Activated naive CD4-positive, alpha-beta T cell treated with anti-CD3 and anti-CD28 coated beads, Interleukin-2, amount 50 U/mL, for 72 hours (primary cell): ENCODE results near the gene SLC1A5. TPM values are rescaled to one million over a fixed set of nuclear protein-coding genes. Genes with fewer than 3 reads are reported as not detected.
"Not testable (repeated sequence)": the region's sequence is repeated elsewhere in the genome, so short reads cannot be mapped to it uniquely, and the experiment has no call there.

Experiments
- ATAC-seq, 2 donors: fragments of 150-1000 bp; cut with Tn5 transposase; 2 replicates each; pipeline ENCODE4 v1.10.0; 2021; ENCODE audit warnings: mild to moderate bottlenecking in 2 of 2, moderate library complexity in 2 of 2
- DNase-seq, 2 donors: peaks; one replicate each; pipeline ENCODE4 v3.0.0; 2021 to 2022; ENCODE audit warnings: low spot score in 2 of 2
- H3K27ac Mint-ChIP-seq, 2 donors: one replicate each; pipeline ENCODE4 v1.8.0; 2022; ENCODE audit warnings: mild to moderate bottlenecking in 2 of 2, mixed read lengths in 2 of 2
- H3K36me3 Mint-ChIP-seq, 2 donors: one replicate each; pipeline ENCODE4 v1.8.0; 2022; ENCODE audit warnings: mixed read lengths in 2 of 2
- H3K9me3 Mint-ChIP-seq, 2 donors: one replicate each; pipeline ENCODE4 v1.8.0; 2022; ENCODE audit warnings: mixed read lengths in 2 of 2
- total RNA-seq, 2 donors: library from RNA; stranded (reverse); gene quantifications; one replicate each; pipeline ENCODE4 v1.2.3, GENCODE V29; 2022

SLC1A5 gene
- total RNA-seq, result 100 to 1,000 TPM in 1 of 2 donors, 10 to 100 TPM in 1; 99.3 to 159 TPM

GRCh38 chr19:46788262-46788967, at the start of gene SLC1A5:
Gene SLC1A5 (minus strand): TSS chr19:46788594. CDS start chr19:46787965, 629 bp downstream.
- peak within 1 kb of the TSS; percentile 96 to 98 for H3K27ac Mint-ChIP-seq
- peak; percentile 78 to 81 for ATAC-seq
- peaks cover 40 to 44% of the 10 kb centered on the region in 2 donors for H3K36me3 Mint-ChIP-seq
- peak; percentile 97 to 99 for DNase-seq
- peaks cover 0 to 4% of the 10 kb centered on the region in 2 donors for H3K9me3 Mint-ChIP-seq

GRCh38 chr19:46838160-46838559, 49.8 kb upstream of the SLC1A5 start:
- no peak for DNase-seq
- no peaks in the 10 kb centered on the region for H3K36me3 Mint-ChIP-seq
- ATAC-seq, result no peak
- no peak overlapping the region for H3K27ac Mint-ChIP-seq
- H3K9me3 Mint-ChIP-seq, result no peaks in the 10 kb centered on the region

GRCh38 chr19:46834984-46835383, 46.6 kb upstream of the SLC1A5 start:
- Mint-ChIP-seq H3K36me3 (no peaks in the 10 kb centered on the region), H3K9me3 (no peaks in the 10 kb centered on the region), H3K27ac (no peak overlapping the region)
- no peak for DNase-seq
- ATAC-seq, result no peak

GRCh38 chr19:46834121-46834520, 45.7 kb upstream of the SLC1A5 start:
- Mint-ChIP-seq H3K36me3 (no peaks in the 10 kb centered on the region), H3K27ac (no peak overlapping the region), H3K9me3 (no peaks in the 10 kb centered on the region)
- DNase-seq (no peak), ATAC-seq (no peak)

DNA sequence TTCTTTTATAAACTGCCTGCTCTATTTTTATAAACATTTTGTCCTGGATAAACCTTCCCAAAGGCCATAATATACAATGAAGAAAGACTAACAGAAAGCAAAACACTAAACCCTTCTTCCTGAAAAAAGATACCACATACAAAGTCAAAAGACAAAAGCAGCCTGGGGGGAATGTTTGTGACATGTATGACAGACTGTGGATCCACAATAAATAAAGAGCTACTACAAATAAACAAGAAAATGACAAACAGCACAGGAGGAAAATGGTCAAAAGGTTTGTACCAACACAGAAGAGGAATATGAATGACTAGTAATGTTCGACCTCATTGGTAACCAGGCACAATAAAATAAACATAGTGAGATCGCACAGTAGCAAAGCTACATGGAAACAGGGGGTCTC, 42.5 kb upstream of the SLC1A5 start:
- ATAC-seq (no peak), DNase-seq (no peak)
- H3K36me3 Mint-ChIP-seq, result no peaks in the 10 kb centered on the region
- no peak overlapping the region for H3K27ac Mint-ChIP-seq
- H3K9me3 Mint-ChIP-seq, result no peaks in the 10 kb centered on the region

DNA sequence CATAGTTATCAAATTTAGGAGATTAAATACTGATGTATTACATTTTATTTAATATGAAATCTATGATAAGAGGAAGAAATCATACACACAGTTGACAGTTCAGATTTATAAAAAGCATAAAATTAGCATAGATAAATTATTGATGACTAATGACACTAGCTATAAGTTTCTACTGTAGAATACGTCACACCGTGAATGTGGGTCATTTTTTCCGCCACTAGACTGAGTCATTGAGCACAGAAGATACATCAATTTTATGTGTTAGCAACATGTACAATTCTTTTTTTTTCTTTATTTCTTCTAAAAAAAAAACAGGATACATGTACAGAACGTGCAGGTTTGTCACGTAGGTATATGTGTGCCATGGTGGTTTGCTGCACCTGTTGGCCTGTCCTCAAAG, 40.1 kb upstream of the SLC1A5 start:
- Mint-ChIP-seq H3K36me3 (no peaks in the 10 kb centered on the region), H3K9me3 (no peaks in the 10 kb centered on the region), H3K27ac (no peak overlapping the region)
- DNase-seq (no peak), ATAC-seq (peak; percentile 40 to 81)

- no peaks in the 10 kb centered on the region for H3K36me3 Mint-ChIP-seq
- DNase-seq, result no peak
- no peak overlapping the region for H3K27ac Mint-ChIP-seq
- no peaks in the 10 kb centered on the region for H3K9me3 Mint-ChIP-seq
- no peak for ATAC-seq
Observed at GRCh38 chr19:46825731-46826055, 37.3 kb upstream of the SLC1A5 start.

DNA sequence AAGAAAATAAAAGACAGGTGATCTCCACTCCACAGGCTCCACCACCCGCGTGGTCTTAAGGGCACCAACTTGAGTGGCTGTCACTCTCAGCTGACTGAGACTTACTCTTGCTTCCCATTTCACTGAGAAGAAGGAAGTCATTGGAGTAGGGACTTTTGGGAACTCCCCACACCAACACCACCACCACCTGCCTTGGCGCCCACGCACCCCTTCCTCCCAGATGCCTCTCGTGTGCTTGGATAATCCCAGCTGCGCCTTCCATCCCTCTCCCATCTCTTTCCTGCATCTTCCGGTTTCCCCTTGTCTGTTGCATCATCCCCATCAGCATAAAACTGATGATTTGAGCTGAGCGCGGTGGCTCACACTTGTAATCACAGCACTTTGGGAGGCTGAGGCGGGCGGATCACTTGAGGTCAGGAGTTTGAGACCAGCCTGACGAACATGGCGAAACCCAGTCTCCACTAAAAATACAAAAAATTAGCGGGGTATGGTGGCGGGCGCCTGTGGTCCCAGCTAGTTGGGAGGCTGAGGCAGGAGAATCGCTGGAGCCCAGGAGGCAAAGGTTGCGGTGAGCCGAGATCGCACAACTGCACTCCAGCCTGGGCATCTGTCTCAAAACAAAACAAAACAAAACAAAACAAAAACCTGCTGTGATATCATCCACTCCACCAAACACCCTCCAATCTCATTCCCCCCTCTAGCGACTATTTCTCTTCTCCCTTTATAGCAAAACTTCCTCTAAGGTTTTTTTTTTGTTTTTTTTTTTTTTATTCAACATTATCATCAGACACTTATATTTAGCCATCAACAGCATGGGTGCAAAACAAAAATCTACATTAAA, 36.7 kb upstream of the SLC1A5 start:
- H3K36me3 Mint-ChIP-seq, result no peaks in the 10 kb centered on the region
- H3K27ac Mint-ChIP-seq, result no peak overlapping the region
- H3K9me3 Mint-ChIP-seq, result no peaks in the 10 kb centered on the region
- ATAC-seq (no peak), DNase-seq (no peak)

- peak overlapping the region in 1 of 2 donors; percentile 36 for H3K27ac Mint-ChIP-seq
- H3K36me3 Mint-ChIP-seq, result no peaks in the 10 kb centered on the region
- ATAC-seq (no peak), DNase-seq (no peak)
- no peaks in the 10 kb centered on the region for H3K9me3 Mint-ChIP-seq
Observed at GRCh38 chr19:46823049-46823448, 34.7 kb upstream of the SLC1A5 start.

GRCh38 chr19:46822410-46822787, 34.0 kb upstream of the SLC1A5 start:
- not testable (repeated sequence) for H3K36me3 Mint-ChIP-seq, H3K9me3 Mint-ChIP-seq, DNase-seq, ATAC-seq
- H3K27ac Mint-ChIP-seq, result peak overlapping the region in 1 of 2 donors; percentile 51

- no peaks in the 10 kb centered on the region for H3K36me3 Mint-ChIP-seq
Observed at GRCh38 chr19:46821512-46822409, 33.4 kb upstream of the SLC1A5 start.

GRCh38 chr19:46818812-46819211, 30.4 kb upstream of the SLC1A5 start:
- ATAC-seq, result peak in 1 of 2 donors; percentile 66
- peak in 1 of 2 donors; percentile 60 for DNase-seq
- Mint-ChIP-seq H3K27ac (peak overlapping the region; percentile 69 to 72), H3K36me3 (no peaks in the 10 kb centered on the region), H3K9me3 (no peaks in the 10 kb centered on the region)

More at GRCh38 chr19:46821512-46822409, 33.4 kb upstream of the SLC1A5 start:
- peak overlapping the region in 1 of 2 donors; percentile 51 for H3K27ac Mint-ChIP-seq
- ATAC-seq, result peak; percentile 68 to 79
- peak; percentile 33 to 57 for DNase-seq
- H3K9me3 Mint-ChIP-seq, result no peaks in the 10 kb centered on the region

DNA sequence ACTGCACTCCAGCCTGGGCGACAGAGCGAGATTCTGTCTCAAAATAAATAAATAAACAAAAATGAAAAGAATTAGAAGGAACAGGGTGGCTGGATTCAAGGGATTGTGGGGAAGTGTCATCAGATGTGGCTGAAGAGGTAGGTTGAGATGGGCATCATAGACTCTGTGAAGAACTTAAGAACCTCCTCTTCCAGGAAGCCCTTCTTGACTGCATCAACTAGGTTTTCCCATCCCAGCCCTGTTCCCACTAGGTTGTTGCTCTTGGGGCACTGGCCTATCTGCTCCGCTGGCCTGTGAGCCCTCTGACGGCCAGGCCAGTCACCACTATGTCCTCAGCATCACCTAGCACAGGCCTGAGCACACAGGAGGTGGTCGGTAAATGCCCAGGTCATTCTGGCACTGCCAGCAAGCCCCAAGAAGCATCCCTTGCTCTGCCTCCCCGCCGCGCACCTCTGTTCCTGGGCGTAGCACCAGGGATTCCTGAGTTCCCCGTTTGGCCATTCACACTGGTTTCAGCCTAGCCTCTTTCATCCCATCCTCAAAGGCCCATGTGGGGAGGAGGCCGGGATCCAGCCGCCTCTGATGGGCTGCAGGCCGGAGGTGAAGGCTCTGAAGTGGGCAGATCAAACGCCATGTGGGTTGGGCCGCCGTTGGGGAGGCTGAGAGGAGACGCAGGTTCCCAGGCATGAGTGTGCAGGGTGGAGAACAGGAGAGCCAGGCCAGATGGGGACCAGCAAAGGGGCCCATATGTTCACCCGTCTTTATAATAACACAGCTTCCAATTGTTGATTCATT, 27.6 kb upstream of the SLC1A5 start:
- DNase-seq, result no peak
- ATAC-seq, result no peak
- no peaks in the 10 kb centered on the region for H3K9me3 Mint-ChIP-seq
- H3K27ac Mint-ChIP-seq, result peak overlapping the region; percentile 59 to 73
- H3K36me3 Mint-ChIP-seq, result no peaks in the 10 kb centered on the region

GRCh38 chr19:46813839-46814358, 25.5 kb upstream of the SLC1A5 start:
- Mint-ChIP-seq H3K27ac (no peak overlapping the region), H3K9me3 (no peaks in the 10 kb centered on the region), H3K36me3 (no peaks in the 10 kb centered on the region)
- DNase-seq (no peak), ATAC-seq (no peak)

DNA sequence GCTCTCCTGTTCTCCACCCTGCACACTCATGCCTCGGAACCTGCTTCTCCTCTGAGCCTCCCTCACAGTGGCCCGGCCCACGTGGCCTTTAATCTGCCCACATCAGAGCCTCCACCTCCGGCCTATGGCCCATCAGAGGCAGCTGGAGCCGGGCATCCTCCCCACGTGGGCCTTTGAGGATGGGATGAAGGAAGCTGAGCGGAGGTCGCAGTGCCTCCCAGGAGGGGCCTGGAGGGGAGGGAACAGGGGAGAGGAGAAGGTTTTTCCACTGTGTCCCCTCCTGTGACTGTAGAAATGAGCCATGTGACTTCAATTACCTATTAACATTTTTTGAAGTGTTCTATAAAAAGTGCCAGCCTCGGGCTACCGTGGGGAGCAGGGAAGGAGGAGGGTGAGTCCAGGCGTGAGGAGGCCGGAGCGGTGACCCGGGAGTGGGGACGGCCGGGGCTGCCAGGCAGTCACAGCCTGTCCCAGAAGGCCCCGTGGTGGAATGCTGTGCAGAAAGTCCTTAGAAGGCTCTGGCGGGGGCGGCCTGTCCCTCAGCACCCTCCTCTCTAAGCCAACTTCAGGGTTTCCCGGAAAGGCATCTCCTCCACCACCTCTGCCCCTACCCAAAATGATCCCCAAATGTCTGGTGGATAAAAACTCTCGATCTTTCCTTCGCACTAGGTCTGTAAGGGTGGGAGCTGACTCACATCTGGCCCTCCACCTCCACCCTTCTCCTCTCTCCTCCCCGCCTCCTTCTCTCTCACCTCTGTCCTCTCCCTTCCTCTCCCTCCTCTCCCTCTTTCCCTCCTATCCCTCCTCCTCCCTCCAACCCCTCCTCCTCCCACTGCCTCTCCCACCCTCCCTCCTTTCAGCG, 24.8 kb upstream of the SLC1A5 start:
- DNase-seq (no peak), ATAC-seq (no peak)
- H3K36me3 Mint-ChIP-seq, result no peaks in the 10 kb centered on the region
- no peak overlapping the region for H3K27ac Mint-ChIP-seq
- no peaks in the 10 kb centered on the region for H3K9me3 Mint-ChIP-seq
